NCI-H1417 treated with DMSO at 0.1 percent for 48 hours (cell line): Measurements from ENCODE around the gene FIBP.
"Not testable (repeated sequence)": the region's sequence is repeated elsewhere in the genome, so short reads cannot be mapped to it uniquely, and the experiment has no call there.

Experiments used
- DNase-seq: peaks from one replicate; lab custom pipeline; 2025; lab: John Stamatoyannopoulos, UW

The FIBP gene

GRCh38 chr11:65912845-65913244 is 24.6 kb upstream of the FIBP start:
- DNase-seq = no peak

- DNase-seq = peak; percentile 15
Measured at GRCh38 chr11:65911682-65912568, 23.7 kb upstream of the FIBP start.

- DNase-seq = no peak
Measured at GRCh38 chr11:65907878-65908277, 19.6 kb upstream of the FIBP start.

- no peak for DNase-seq
Measured at GRCh38 chr11:65906602-65907001, 18.3 kb upstream of the FIBP start.

GRCh38 chr11:65903715-65904114 is 15.4 kb upstream of the FIBP start:
- DNase-seq = no peak

GRCh38 chr11:65903068-65903481 is 14.8 kb upstream of the FIBP start:
- DNase-seq = no peak

GRCh38 chr11:65900899-65901180 is 12.6 kb upstream of the FIBP start:
- DNase-seq = no peak

GRCh38 chr11:65900125-65900898 is 12.0 kb upstream of the FIBP start, which contains the start of gene FOSL1:
Gene FOSL1 (minus strand): TSS chr11:65900388. CDS start chr11:65900339, 49 bp downstream.
- peak; percentile 31 for DNase-seq

GRCh38 chr11:65899356-65900124 is 11.3 kb upstream of the FIBP start:
- DNase-seq = no peak

GRCh38 chr11:65898656-65899355 is 10.5 kb upstream of the FIBP start:
- DNase-seq = no peak

GRCh38 chr11:65897020-65897471 is 8.8 kb upstream of the FIBP start:
- no peak for DNase-seq

- no peak for DNase-seq
Measured at GRCh38 chr11:65896034-65896999, 8.0 kb upstream of the FIBP start.

GRCh38 chr11:65895482-65895981 is 7.3 kb upstream of the FIBP start:
- DNase-seq = no peak

GRCh38 chr11:65894034-65894591 is 5.8 kb upstream of the FIBP start:
- DNase-seq = no peak

GRCh38 chr11:65892661-65893317 is 4.5 kb upstream of the FIBP start:
- no peak for DNase-seq

- DNase-seq = not testable (repeated sequence)
Measured at GRCh38 chr11:65892137-65892540, 3.9 kb upstream of the FIBP start.

GRCh38 chr11:65891219-65892136 is 3.2 kb upstream of the FIBP start:
- no peak for DNase-seq
